Nucleus accumbens (tissue), 56 donors: ENCODE data around the gene PGLYRP3.
"Not testable (repeated sequence)": the region's sequence is repeated elsewhere in the genome, so short reads cannot be mapped to it uniquely, and the experiment has no call there.

Source experiments
- DNase-seq, 56 donors: peaks; one replicate each; lab custom pipeline; 2025; lab: John Stamatoyannopoulos, UW

Gene PGLYRP3

DNA sequence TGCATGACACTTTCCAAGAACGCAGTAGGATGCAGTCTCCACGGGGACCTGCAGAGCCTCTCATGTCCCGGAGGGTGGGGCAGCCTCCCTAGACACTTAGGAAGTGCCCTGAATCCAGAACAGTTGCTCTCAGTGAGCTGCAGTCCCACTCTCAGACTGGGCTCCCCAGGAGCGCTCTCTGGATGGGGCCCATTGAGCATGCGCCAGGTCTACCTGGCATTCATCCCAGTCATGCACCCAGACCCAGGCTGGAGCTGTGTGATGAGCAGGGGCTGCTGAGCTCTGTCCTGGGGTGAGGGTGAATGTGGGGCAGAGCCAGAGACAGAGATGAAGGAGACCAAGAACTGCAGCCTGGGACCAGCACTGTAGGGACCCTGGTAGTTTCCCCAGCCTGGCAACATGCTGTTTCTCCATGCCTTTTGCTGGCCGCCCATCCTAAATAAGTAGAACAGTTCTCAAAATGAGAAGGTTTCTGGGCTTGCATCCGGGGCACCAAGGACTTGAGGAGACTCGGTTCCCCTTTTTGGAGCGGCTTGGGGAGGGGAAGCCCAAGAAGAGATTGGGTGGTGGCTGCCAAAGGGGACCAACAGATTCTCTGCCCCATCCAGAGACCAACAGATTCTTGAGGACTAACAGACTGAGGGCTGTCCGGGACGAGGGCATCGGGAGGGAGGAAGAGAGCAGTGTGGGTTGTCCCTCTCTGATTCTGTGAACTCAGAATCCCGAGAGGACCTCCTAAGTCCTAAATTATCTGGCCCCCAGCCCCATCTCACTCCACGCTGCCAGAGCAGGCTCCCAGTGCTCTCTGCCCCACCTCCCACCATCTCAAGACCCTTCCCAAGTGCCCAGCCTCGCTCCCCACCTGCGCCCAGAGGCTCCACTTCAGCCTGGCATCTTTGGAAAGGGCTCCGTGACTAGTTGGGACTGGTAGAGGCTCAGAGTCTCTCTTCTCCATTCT lies 36.9 kb upstream of the PGLYRP3 start:
- DNase-seq = no peak

DNA sequence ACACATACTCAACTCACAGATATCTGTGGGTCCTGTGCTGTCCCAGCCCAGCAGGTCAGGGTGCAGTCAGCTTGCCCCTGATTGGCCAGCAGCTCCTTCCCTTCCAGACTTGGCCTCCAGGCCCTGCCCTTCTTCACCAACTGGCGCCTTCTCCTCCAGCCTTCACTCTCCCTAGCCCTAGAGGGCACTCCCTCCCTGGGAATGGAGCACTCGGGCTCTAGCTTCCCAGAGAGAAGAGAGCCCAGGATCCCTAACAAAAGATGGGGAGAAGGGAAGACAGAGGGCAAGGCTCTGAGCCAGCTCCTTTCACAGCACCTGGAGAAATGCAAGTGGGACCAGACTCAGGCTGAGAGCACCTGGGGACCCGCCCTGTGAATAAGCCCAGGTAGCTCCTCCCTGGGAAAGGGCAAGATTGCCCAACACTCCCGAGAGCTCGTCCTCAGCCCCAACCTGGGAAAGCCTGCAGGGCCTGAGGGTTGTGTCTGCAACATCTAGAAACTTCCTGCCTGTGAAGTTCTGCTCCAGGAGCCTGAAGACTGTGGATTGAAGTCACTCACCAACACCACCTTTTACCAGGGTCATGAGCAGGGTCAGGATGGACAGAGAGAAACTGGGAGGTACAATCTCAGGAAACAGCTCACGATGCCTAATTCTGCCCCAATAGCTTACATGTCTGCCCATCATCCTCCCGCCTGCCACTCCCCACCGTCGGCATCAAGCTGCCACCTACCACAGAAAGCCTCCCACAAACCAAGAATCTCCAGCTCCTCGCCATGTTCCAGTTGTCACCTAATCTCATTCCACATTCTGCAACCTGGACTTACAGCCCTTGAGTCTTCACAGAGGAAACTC lies 36.0 kb upstream of the PGLYRP3 start, which contains the start of gene PGLYRP4:
TSS of gene PGLYRP4 (minus strand) at position 331 of the 852 bp plus-strand sequence. CDS start 909 bp downstream, outside the sequence.
- DNase-seq = no peak

DNA sequence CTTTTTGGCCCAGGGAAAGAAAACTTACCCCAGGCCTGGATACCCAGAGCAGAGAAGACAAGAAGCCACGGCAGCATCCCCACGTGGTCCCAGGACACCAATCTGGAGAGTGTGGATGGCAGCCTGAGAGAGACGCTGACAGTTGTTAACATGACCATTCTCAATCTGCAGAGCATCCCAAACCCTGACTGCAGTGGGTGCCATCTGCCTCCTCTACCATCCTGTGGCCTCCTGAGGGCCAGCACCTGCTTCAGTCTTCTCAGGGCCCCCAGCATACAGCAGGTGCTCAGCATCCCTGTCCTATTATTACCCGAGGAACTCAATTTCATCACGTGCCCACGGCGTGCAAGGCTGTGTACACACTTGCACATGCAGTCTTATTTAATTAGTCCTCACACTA lies 35.1 kb upstream of the PGLYRP3 start:
- DNase-seq = no peak

DNA sequence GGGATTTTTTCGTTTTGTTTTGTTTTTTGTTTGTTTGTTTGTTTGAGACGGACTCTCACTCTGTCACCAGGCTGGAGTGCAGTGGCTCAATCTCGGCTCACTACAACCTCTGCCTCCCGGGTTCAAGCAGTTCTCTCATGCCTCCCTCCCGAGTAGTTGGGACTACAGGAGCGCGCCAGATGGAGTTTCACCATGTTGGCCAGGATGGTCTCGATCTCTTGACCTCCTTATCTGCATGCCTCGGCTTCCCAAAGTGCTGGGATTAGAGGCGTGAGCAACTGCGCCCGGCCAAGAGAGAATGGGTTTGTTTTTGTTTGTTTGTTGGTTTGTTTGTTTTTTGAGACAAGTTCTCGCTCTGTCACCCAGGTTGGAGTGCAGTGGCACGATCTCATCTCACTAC lies 34.3 kb upstream of the PGLYRP3 start:
- DNase-seq = not testable (repeated sequence)

DNA sequence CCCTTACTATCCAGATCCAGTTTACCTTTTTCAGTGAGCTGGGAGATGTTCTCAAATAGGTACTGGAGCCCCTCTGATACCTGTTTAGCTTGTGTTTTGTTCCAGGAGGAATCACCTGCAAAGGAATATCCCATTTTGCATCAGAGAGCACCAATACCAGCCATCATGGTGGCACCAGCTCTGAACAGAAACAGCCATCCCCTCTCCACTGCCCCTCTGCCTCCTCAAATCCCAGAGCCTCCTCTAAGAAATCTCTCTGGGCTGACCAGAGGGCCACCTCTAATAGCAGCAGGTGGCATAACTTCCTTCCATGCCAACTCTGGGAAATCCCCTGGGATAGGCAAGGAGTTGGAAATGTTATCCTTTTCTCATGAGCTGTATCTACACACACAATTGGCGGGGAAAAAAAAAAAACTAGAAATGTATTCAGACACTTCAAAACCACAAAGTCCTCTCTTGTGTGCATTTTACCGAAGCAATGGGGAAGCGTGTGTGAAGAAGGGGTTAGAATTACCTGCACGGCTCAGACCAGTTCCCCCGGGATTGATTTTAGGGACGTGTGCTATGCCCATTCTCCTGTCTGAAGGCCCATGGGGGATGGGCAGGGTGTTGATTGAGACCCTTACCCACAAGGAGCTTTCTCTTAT lies 33.4 kb upstream of the PGLYRP3 start:
- DNase-seq = no peak

DNA sequence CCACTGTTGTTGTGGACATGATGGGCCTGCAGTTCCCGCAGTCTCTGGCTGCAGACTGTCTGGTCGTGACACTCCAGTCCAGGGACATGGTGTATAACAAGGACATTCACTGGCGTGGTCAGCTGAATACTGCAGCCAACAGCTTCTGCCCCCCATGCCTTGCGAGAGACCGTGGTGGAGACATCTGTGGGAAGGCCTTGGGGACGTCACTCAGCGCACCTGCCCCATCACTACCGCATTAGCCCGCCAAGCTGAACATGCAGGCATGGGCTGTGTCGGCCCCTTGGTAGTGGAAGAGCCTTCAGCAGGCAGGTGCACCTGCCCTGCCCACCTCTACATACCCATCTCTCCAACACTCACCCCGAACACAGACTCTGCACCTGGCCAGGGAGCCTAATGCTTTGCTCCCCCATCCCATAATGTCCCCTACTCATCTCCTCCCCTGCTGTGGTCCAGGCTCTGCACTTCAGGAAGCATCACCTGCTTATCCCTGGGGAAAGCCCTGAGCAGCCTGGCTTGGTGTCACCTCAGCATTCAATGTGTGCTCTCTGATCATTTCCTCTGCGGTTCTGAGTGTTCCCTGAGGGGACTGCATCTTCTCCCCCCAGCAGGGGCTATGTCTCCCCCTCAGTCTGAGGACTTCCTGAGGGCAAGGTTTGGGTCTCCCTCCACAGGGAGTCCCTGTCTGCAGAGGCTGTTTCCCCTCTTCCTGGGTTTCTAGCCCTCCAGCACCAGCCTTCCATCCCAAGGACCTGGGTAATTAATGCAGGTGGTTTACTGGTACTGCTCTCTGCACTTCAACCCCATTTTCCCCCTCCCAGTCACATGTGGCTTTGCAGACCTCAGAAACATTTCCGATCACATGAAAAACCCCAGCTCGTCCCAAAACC lies 32.7 kb upstream of the PGLYRP3 start:
- DNase-seq = no peak

DNA sequence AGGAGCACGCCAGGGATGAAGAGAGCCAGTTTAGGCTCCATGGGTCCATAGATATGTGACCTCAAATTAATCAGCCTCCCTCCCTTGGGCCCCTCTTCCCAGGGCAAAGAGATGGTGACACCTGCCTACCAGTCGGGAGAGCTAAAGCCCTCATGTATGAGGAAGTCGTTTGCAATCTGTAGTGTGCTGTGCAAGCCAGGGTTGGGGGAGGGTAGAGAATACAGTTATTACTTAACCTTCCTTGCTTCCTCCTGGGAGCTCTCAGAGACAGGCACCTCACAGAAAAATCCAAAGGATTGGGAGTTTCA lies 31.9 kb upstream of the PGLYRP3 start:
- DNase-seq = no peak

DNA sequence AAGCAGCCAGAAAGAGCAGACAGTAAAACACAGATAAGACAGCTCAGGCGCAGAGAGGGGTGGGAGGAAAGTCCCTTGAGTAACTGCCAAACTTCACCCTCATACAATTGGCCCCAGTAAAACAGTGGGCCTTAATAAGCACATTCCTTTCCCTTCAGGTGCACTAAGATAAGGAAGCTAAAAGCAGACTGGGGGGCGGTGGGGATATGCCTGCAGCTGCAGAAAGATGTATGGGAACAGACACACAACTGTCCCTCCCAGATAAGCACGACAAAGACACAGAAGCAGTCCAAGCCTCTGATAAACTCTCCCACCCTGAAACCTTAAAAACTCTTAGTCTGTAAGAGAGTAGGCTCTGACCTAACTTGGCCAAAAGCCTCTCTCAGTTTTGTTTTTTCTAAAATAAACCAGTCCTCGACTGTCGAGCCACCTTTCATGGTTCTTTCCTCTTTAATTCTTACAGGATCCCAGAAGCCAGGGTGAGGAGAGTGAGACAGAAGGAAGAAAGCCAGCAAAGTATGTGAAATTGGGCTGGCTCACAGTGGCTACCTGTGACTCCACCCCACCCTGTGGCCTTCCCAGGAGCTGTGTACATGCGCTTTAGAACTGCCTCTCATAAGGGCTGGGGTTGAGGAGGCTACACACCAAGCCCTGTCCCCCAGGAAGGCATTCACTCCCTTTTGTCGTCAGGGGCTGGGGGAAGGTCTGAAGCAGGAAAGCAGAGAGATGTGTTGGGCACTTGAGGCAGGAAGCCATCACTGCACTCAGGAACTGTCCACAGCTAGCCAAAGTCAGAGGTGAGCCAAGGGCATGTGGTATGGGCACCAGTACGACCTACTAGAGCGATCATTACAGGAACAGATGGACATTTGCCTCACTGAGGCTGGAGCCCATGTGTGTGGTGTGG lies 31.3 kb upstream of the PGLYRP3 start:
- no peak for DNase-seq

DNA sequence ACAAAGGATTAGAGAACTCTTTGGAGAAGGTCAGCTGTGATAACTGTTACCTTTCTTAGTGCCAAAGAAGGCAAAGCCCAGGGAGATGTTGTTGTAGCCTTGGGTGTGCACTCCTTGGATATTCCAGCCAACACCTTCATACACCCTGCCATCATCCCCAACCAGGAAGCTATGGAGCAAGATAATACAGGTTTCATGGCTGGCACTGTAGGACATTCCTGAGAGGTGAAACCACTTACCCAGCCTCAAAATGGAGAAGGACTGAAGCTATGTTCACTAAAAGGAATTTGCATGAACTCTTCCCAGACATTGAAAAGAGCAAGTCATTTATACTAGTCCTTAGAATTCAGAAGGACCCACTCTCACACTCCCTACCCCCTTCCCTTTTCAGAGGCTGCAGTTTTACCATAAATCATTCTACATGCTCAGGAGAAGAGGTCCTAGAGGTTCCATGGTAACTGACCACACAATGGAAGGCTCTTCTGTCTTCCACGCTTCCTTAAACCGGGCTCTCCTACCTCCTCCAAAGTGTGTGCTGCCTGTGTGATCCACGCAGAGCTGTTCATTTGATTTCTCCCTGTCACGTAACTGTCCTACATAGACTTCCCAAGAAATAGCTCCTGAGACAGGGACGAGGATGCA lies 30.4 kb upstream of the PGLYRP3 start:
- DNase-seq = no peak

DNA sequence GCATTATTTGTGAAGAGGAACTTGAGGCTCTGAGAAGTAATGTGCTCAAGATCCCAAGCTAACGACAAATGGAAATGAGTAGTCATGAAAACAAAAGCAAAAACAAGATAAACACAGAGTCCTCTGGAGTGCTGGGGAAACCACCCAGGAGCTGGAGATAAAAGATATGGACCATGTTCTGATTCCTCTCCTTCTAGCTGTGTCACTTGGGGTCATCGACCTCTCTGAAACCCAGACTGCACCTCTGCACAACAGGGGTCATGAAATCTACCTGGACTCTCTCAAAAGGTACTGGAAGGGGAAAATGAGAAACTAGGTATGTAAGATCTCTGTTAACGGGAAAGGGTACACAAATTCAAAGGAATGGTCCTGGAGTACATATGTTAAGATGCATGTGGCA lies 29.4 kb upstream of the PGLYRP3 start:
- no peak for DNase-seq

DNA sequence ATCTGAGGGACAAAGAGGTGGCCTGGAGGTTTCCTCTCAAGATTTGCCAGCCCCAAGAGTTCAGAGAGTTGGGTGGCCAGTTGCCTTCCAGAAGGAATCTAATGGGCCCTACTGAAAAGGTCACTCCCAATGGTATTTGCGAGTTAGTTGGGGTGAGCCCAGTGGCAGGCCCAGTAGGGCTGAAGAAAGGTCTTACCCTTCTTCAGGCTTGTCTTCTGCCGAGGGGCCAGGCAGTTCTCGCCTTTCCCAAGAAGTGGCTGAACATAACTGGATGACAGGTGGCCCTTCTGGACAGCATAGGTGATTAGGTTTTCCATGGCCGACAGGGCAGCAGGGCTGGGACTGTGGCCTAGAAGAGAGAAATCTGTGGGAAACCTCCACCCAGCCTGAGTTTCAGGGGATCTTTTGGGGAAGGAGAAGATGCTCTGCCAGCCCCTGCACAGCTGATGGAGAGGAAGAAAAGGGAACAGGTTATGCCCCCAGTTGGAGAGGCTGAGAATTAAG lies 28.7 kb upstream of the PGLYRP3 start:
- DNase-seq = no peak

DNA sequence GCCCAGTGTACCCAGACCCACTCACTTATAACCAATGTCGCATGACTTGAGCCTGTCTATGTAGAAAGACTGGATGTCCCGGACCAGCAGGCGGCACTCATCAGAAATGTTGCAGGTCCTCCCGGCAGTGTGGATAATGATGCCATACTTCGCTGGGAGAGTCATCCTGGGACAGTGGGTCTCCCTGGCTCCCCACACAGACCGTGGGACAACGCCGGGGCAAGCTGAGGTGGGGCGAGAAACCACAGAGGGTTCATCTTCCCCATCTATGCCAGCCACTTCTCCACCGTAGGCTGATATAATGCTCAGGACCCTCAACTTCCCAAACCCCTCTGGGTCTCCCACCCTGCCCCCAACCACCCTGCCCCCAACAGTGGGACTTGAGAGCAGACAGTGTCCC lies 27.6 kb upstream of the PGLYRP3 start:
- DNase-seq = no peak

DNA sequence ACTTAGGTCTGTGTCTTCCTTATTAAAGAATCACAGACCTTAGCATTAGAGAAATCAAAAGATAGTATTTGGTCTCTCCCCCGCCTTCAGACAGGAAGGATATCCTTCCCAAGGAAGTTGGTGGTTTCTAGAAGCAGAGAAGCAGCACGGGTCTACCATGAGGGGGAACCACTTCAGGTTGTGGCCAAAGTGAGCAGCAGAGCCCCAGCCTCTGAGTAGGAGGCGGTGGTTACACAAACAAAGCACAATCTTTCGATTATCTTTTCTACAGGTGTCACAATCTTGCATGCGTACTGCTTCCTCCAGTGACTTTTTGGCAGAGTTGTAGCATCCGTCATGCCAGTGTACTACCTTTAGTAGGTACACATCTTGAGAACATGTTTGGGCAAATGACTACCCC lies 27.1 kb upstream of the PGLYRP3 start:
- DNase-seq = no peak

DNA sequence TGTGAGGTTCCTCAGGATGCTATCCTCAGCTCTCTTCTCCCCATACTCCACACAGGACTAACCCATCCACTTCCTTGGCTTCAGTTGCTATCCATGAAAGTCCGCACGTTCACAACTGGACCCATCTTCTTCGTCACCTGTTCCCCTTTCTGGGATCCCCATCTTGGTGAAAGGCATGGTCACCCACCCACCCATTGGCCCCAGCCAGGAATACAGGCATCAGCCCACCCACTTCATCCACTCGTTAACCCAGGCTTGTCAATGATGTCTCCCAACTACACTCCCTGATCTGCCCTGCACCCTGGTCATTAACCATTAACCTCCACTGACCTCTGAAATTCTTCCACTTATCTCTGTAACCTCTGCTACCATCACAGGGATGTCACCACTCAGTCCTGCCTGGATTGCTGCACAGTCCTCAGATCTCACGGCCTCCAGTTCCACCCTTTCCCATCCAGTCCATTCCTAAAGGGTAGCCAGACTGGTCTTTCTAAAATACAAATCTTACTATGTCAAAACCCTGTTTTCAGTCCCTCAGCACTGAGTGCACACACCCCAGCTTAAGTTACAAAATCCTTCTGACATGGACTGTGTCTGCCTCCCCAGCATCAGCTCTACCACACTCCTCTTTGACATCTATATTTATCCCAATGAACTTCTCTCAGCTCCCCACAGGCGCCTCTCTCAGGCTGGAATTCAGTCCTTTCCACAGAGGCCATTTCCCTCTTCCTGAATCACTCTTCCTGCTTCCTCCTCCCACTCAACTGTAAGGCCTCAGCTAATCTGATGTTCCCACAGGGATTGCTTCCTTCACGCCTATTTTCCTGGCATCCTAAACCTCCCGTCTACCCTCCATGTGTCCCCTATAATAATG lies 25.5 kb upstream of the PGLYRP3 start:
- no peak for DNase-seq

DNA sequence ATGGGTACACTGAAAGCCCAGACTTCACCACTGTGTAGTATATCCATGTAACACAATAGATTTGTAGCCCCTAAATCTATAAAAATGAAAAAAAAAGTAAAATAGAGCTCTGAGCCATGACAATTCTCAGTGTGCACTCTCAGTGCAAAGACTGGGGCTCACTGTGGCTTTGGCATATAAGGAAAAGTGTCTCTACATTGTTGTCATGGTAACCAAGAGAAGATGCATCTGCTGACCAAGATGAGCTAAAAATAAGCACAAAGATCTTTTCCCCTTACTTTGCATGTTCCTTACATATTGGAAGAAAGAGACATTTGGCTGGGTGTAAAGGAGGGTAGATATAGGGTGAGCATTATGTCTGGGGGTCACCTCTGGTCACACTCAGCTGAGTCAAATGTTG lies 23.9 kb upstream of the PGLYRP3 start:
- DNase-seq = peak in 1 of 56 donors; percentile 10

DNA sequence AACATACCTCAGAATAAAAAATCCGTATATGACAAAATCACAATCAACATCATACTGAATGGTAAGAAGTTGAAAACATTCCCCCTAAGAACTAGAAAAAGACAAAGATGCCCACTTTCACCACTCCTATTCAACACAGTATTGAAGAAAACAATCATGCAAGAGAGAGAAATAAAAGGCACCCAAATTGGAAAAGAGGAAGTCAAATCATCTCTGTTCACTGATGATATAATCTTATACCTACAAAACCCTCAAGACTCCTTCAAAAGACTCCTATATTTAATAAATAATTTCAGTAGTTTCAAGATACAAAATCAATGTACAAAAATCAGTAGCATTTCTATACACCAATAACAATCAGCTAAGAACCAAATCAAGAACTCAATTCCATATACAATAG lies 21.1 kb upstream of the PGLYRP3 start:
- DNase-seq = no peak

DNA sequence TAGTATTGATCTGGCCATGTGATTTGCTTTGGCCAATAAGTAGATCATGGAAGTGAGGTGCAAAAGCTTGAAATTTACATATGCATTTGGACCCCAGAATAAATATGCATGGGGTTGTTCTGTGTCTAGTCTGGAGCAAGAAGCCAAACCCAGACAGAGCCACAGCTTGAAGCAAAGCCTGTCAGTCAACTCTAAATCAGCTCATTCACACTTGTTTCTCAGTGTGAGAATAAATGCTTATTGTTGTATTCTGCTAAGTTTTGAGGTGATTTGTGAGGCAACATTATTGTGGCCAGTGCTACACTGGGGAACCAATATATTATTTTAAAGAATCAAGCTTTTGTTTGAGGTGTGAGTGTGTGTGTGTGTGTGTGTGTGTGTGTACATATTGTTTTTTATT lies 12.2 kb upstream of the PGLYRP3 start:
- DNase-seq = peak in 4 of 56 donors; percentile 2 to 7 (median 3)
